Activated CD4-positive, alpha-beta memory T cell treated with anti-CD3 and anti-CD28 coated beads for 36 hours (primary cell): ENCODE data around the gene POGZ. TPM values are rescaled to one million over a fixed set of nuclear protein-coding genes. Genes with fewer than 3 reads are reported as not detected.

Source experiments
- CTCF ChIA-PET: fragments of 350-600 bp; sonication (Branson Sonifier 250); formaldehyde crosslinking; loops from one replicate; lab custom pipeline; 2021; ENCODE audit warnings: antibody characterized with exemption, inconsistent platforms; lab: Charles Lee
- POLR2A ChIA-PET: fragments of 350-600 bp; sonication (Branson Sonifier 250); formaldehyde crosslinking; loops from one replicate; lab custom pipeline; 2021; ENCODE audit warnings: antibody characterized with exemption; lab: Charles Lee
- DNase-seq: peaks from one replicate; pipeline ENCODE4 v3.0.0-alpha.2; 2020
- H3K27ac Mint-ChIP-seq: one replicate; pipeline ENCODE4 v1.8.0; 2021; ENCODE audit warnings: mixed read lengths
- H3K27me3 Mint-ChIP-seq: one replicate; pipeline ENCODE4 v1.8.0; 2021; ENCODE audit warnings: mixed read lengths
- H3K36me3 Mint-ChIP-seq: one replicate; pipeline ENCODE4 v1.8.0; 2021; ENCODE audit warnings: mixed read lengths
- H3K4me1 Mint-ChIP-seq: one replicate; pipeline ENCODE4 v1.8.0; 2021; ENCODE audit warnings: low read depth, mixed read lengths
- H3K4me3 Mint-ChIP-seq: one replicate; pipeline ENCODE4 v1.8.0; 2021; ENCODE audit warnings: mild to moderate bottlenecking, mixed read lengths
- H3K9me3 Mint-ChIP-seq: one replicate; pipeline ENCODE4 v1.8.0; 2021; ENCODE audit warnings: mixed read lengths
- intact Hi-C: fragments of 100-400 bp; cut with micrococcal nuclease; formaldehyde crosslinking; loops from one replicate; pipeline ENCODE4 v1.15.1; 2023
- total RNA-seq, 2 experiments: library from RNA; stranded (reverse); gene quantifications; one replicate each; pipeline ENCODE4 v1.2.3, GENCODE V29; 2021

POGZ gene, protein sequence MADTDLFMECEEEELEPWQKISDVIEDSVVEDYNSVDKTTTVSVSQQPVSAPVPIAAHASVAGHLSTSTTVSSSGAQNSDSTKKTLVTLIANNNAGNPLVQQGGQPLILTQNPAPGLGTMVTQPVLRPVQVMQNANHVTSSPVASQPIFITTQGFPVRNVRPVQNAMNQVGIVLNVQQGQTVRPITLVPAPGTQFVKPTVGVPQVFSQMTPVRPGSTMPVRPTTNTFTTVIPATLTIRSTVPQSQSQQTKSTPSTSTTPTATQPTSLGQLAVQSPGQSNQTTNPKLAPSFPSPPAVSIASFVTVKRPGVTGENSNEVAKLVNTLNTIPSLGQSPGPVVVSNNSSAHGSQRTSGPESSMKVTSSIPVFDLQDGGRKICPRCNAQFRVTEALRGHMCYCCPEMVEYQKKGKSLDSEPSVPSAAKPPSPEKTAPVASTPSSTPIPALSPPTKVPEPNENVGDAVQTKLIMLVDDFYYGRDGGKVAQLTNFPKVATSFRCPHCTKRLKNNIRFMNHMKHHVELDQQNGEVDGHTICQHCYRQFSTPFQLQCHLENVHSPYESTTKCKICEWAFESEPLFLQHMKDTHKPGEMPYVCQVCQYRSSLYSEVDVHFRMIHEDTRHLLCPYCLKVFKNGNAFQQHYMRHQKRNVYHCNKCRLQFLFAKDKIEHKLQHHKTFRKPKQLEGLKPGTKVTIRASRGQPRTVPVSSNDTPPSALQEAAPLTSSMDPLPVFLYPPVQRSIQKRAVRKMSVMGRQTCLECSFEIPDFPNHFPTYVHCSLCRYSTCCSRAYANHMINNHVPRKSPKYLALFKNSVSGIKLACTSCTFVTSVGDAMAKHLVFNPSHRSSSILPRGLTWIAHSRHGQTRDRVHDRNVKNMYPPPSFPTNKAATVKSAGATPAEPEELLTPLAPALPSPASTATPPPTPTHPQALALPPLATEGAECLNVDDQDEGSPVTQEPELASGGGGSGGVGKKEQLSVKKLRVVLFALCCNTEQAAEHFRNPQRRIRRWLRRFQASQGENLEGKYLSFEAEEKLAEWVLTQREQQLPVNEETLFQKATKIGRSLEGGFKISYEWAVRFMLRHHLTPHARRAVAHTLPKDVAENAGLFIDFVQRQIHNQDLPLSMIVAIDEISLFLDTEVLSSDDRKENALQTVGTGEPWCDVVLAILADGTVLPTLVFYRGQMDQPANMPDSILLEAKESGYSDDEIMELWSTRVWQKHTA (N-terminal part only)
- 10 to 100 TPM; 73.7 to 76.3 TPM for total RNA-seq

DNA sequence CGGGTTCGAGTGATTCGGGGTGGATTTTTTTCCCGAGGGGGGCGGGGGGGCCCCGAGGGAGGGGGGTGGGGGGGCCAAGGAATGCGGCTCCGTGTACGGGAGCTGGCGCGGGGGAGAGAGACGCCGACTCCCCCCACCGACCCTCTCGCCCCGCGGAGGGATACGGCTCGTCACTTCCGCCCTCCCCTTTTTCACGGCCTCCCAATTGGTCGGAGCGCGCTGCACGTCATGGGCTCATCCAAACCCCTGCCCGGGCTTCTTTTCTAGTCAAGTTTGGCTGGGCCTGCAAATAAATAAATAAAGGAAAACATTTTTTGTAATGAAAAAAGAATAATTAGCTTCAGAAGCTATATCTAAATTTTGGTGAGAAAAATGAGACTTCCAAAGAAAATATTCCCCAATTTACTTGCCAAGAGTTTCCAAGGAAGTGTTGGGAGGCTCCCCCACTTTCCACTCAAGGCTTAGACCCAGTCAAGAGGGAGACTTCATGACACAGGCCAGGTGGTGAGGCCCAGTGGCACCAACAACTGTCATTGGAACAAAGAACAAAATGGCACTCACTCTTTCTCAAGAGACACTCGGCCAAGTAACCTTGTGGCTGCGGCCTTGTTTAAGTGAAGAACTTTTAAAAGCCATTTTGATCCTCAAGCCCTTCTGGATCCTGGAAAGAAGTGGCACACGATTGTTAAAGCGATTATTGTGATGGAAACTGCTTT, at the start of gene POGZ:
POGZ (minus strand) TSS at position 164 of the 716 bp plus-strand sequence. CDS start 17,290 bp downstream, outside the sequence.
- Mint-ChIP-seq H3K27ac (peak within 1 kb of the TSS; percentile 91), H3K4me3 (peak within 1 kb of the TSS; percentile 85)

GRCh38 chr1:151508833-151509232, 49.5 kb upstream of the POGZ start:
- CTCF ChIA-PET, result no interaction called here
- POLR2A ChIA-PET, result no interaction called here
- H3K36me3 Mint-ChIP-seq, result no peaks in the 10 kb centered on the region
- no peak overlapping the region for H3K27ac Mint-ChIP-seq
- no peak overlapping the region for H3K4me3 Mint-ChIP-seq
- DNase-seq, result no peak
- intact Hi-C loops, result no loop called here
- H3K27me3 Mint-ChIP-seq, result no peaks in the 10 kb centered on the region
- H3K9me3 Mint-ChIP-seq, result no peaks in the 10 kb centered on the region
- H3K4me1 Mint-ChIP-seq, result peaks cover 15% of the 10 kb centered on the region

More for the DNA sequence above, at the start of gene POGZ:
- Mint-ChIP-seq H3K27me3 (peaks cover 16% of the 10 kb centered on the region), H3K9me3 (no peaks in the 10 kb centered on the region), H3K4me1 (peaks cover 20% of the 10 kb centered on the region), H3K36me3 (peaks cover 4% of the 10 kb centered on the region)
- ChIA-PET POLR2A (interaction anchor here (0.8 to 2.2 kb wide), 4 partner anchors 14 to 178 kb away, joined by 3 to 19 read pairs (median 6); partner anchors contain the start of genes CGN and ZNF687), CTCF (interaction anchor here (1.1 to 1.2 kb wide), 2 partner anchors 15 kb away, joined by 3 to 5 read pairs; no protein-coding TSS in a partner anchor)
- DNase-seq, result peak; percentile 96
- intact Hi-C loops, result loop anchor here (1.0 to 5.0 kb wide), 6 partner anchors 15 to 378 kb away; partner anchors contain the start of genes C2CD4D, CGN, PIP5K1A and RFX5

GRCh38 chr1:151504759-151505158, 45.5 kb upstream of the POGZ start:
- H3K4me3 Mint-ChIP-seq, result no peak overlapping the region
- no peaks in the 10 kb centered on the region for H3K27me3 Mint-ChIP-seq
- no peaks in the 10 kb centered on the region for H3K36me3 Mint-ChIP-seq
- no peaks in the 10 kb centered on the region for H3K9me3 Mint-ChIP-seq
- intact Hi-C loops, result no loop called here
- CTCF ChIA-PET, result no interaction called here
- no peak overlapping the region for H3K27ac Mint-ChIP-seq
- no peak for DNase-seq
- POLR2A ChIA-PET, result no interaction called here
- no peaks in the 10 kb centered on the region for H3K4me1 Mint-ChIP-seq

DNA sequence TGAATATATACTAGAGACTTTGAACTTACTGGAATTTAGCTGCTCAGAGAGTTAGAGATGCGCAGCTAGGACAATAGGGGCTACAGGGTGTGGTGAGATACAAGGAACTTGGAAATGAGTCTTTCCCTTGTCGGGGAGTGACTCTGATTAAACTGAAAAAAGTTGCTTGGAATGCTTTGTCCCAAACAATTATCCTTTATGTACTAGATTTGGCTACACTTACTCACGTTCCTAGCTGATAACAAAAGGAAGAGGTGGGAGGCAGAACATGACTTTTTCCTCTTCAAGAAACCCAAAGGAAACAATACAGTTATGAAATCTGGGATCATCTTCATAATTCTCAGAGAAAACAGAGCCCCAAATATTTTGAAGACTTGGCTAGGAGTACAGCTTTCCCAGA, 45.0 kb upstream of the POGZ start:
- CTCF ChIA-PET, result no interaction called here
- POLR2A ChIA-PET, result no interaction called here
- H3K9me3 Mint-ChIP-seq, result no peaks in the 10 kb centered on the region
- no peaks in the 10 kb centered on the region for H3K36me3 Mint-ChIP-seq
- no peak for DNase-seq
- no peak overlapping the region for H3K27ac Mint-ChIP-seq
- no peak overlapping the region for H3K4me3 Mint-ChIP-seq
- H3K27me3 Mint-ChIP-seq, result no peaks in the 10 kb centered on the region
- intact Hi-C loops, result no loop called here
- H3K4me1 Mint-ChIP-seq, result no peaks in the 10 kb centered on the region

- Mint-ChIP-seq H3K9me3 (no peaks in the 10 kb centered on the region), H3K27me3 (peaks cover 3% of the 10 kb centered on the region), H3K4me1 (no peaks in the 10 kb centered on the region), H3K4me3 (no peak overlapping the region), H3K36me3 (no peaks in the 10 kb centered on the region), H3K27ac (no peak overlapping the region)
- intact Hi-C loops, result no loop called here
- POLR2A ChIA-PET, result interaction anchor here (1.4 kb wide), 1 partner anchor 8 kb away, joined by 3 read pairs; the partner anchor contains the start of gene CGN
- DNase-seq, result no peak
- CTCF ChIA-PET, result no interaction called here
Measured at GRCh38 chr1:151502859-151503780, 43.8 kb upstream of the POGZ start.

- intact Hi-C loops, result no loop called here
- Mint-ChIP-seq H3K4me1 (no peaks in the 10 kb centered on the region), H3K4me3 (no peak overlapping the region), H3K27ac (no peak overlapping the region), H3K36me3 (no peaks in the 10 kb centered on the region), H3K9me3 (no peaks in the 10 kb centered on the region), H3K27me3 (peaks cover 3% of the 10 kb centered on the region)
- no peak for DNase-seq
- CTCF ChIA-PET, result no interaction called here
- POLR2A ChIA-PET, result interaction anchor here (1.4 kb wide), 1 partner anchor 9 kb away, joined by 3 read pairs; the partner anchor contains the start of gene CGN
Measured at GRCh38 chr1:151502035-151502700, 42.9 kb upstream of the POGZ start.

GRCh38 chr1:151501474-151501873, 42.2 kb upstream of the POGZ start:
- Mint-ChIP-seq H3K27ac (no peak overlapping the region), H3K27me3 (peaks cover 3% of the 10 kb centered on the region), H3K4me3 (no peak overlapping the region), H3K4me1 (no peaks in the 10 kb centered on the region), H3K9me3 (no peaks in the 10 kb centered on the region), H3K36me3 (no peaks in the 10 kb centered on the region)
- no peak for DNase-seq
- intact Hi-C loops, result no loop called here
- POLR2A ChIA-PET, result interaction anchor here (0.7 to 1.4 kb wide), 2 partner anchors 9 to 127 kb away, joined by 3 read pairs; partner anchors contain the start of gene CGN
- CTCF ChIA-PET, result no interaction called here

DNA sequence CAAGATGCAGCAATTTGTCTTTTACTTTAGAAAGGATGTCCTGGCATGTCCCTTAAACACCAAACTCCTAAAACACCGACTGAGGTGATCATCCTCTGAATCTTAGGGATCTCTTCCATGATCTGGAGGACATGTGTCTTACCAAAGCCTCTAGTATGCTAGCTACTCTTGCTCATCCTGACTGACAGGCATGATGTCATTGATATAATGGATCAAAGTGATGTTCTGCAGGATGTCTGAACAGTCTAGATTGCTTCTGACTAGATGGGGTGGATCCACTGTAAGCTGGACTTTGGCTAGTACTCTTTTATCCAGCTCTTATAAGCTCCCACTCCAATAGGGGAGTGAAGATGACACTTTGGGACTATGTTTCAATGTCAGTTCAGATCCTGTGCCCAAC, 40.6 kb upstream of the POGZ start:
- no peaks in the 10 kb centered on the region for H3K36me3 Mint-ChIP-seq
- POLR2A ChIA-PET, result no interaction called here
- no peak overlapping the region for H3K4me3 Mint-ChIP-seq
- H3K4me1 Mint-ChIP-seq, result peaks cover 7% of the 10 kb centered on the region
- H3K9me3 Mint-ChIP-seq, result no peaks in the 10 kb centered on the region
- no peak for DNase-seq
- CTCF ChIA-PET, result interaction anchor here (1.0 kb wide), 1 partner anchor 21 kb away, joined by 3 read pairs; no protein-coding TSS in a partner anchor
- H3K27ac Mint-ChIP-seq, result no peak overlapping the region
- peaks cover 3% of the 10 kb centered on the region for H3K27me3 Mint-ChIP-seq
- intact Hi-C loops, result no loop called here

DNA sequence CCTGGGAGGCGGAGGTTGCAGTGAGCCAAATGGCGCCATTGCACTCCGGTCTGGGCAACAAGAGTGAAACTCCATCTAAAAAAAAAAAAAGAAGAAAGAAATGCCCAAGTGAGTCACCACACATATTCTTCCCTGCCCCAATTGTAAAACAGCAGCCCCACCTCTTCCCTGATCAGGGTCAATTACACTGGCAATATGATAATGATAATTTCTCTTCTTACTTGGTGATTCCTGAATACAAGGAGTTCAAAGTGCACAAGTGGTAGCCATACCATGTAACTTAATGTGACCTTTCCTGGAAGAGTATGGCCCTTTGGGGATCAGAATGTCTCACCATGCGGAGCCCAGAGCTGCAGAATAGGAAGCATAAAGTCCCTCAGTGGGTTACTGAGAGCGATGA, 40.1 kb upstream of the POGZ start:
- Mint-ChIP-seq H3K27ac (no peak overlapping the region), H3K27me3 (peaks cover 3% of the 10 kb centered on the region), H3K4me3 (no peak overlapping the region), H3K36me3 (no peaks in the 10 kb centered on the region), H3K4me1 (peaks cover 11% of the 10 kb centered on the region), H3K9me3 (no peaks in the 10 kb centered on the region)
- ChIA-PET CTCF (no interaction called here), POLR2A (no interaction called here)
- no peak for DNase-seq
- intact Hi-C loops, result no loop called here

GRCh38 chr1:151495316-151495715, 36.0 kb upstream of the POGZ start:
- ChIA-PET CTCF (interaction anchor here (0.9 to 1.1 kb wide), 2 partner anchors 20 to 168 kb away, joined by 3 to 5 read pairs; partner anchors contain the start of gene PI4KB), POLR2A (no interaction called here)
- intact Hi-C loops, result loop anchor here (2.0 kb wide), 1 partner anchor 15 kb away; the partner anchor contains the start of gene CGN
- Mint-ChIP-seq H3K36me3 (no peaks in the 10 kb centered on the region), H3K9me3 (no peaks in the 10 kb centered on the region), H3K4me3 (no peak overlapping the region), H3K27ac (no peak overlapping the region), H3K27me3 (peaks cover 3% of the 10 kb centered on the region), H3K4me1 (peaks cover 11% of the 10 kb centered on the region)
- DNase-seq, result no peak
